Caco-2 (cell line): Measurements from ENCODE around the gene CYB5A. TPM values are rescaled to one million over a fixed set of nuclear protein-coding genes. Genes with fewer than 3 reads are reported as not detected.

Source experiments
- BruUV-seq: library from RNA; stranded (reverse); fragments of 400-500 nt; replicated peaks from 2 replicates; lab custom pipeline; 2021; lab: Mats Ljungman, UMichigan
- CTCF ChIA-PET: fragments of 300-600 bp; sonication (Branson Sonifier 250); formaldehyde crosslinking; loops from one replicate; lab custom pipeline; 2022; ENCODE audit warnings: antibody characterized with exemption; lab: Charles Lee
- POLR2A ChIA-PET: fragments of 300-600 bp; sonication (Branson Sonifier 250); formaldehyde crosslinking; loops from one replicate; lab custom pipeline; 2022; ENCODE audit warnings: antibody characterized with exemption; lab: Charles Lee
- DNase-seq, 2 experiments: peaks; one replicate each; pipeline versions ENCODE4 v3.0.0 to v3.0.0-alpha.2; 2020 to 2022
- H3K27me3 ChIP-seq: replicated peaks from 2 replicates; pipeline ENCODE4 v1.6.0; 2011; ENCODE audit warnings: low read length; ENCODE audit not compliant: control insufficient read depth, insufficient read depth
- H3K36me3 ChIP-seq: 2 replicates; pipeline ENCODE4 v1.5.1; 2011; ENCODE audit warnings: low read length; ENCODE audit not compliant: control insufficient read depth, insufficient read depth
- H3K4me1 ChIP-seq: fragments of 250-450 bp; sonication (Bioruptor Pico); 2 replicates; pipeline ENCODE4 v1.5.1; 2020; ENCODE audit warnings: mild to moderate bottlenecking
- H3K4me3 ChIP-seq: 2 replicates; pipeline ENCODE4 v1.5.1; 2011; ENCODE audit warnings: low read depth, mild to moderate bottlenecking, control low read depth, low read length
- H3K9me3 ChIP-seq: fragments of 250-450 bp; sonication (Bioruptor Pico); 2 replicates; pipeline ENCODE4 v1.5.1; 2020; ENCODE audit warnings: mild to moderate bottlenecking, moderate library complexity
- H3K27ac Mint-ChIP-seq: one replicate; pipeline ENCODE4 v1.8.0; 2022; ENCODE audit warnings: mixed read lengths; ENCODE audit not compliant: unreplicated experiment
- H3K27me3 Mint-ChIP-seq: one replicate; pipeline ENCODE4 v1.8.0; 2022; ENCODE audit warnings: mixed read lengths; ENCODE audit not compliant: insufficient read depth, unreplicated experiment
- H3K36me3 Mint-ChIP-seq: one replicate; pipeline ENCODE4 v1.8.0; 2022; ENCODE audit warnings: mild to moderate bottlenecking, mixed read lengths; ENCODE audit not compliant: insufficient read depth, unreplicated experiment
- H3K4me1 Mint-ChIP-seq: one replicate; pipeline ENCODE4 v1.8.0; 2022; ENCODE audit warnings: low read depth, mixed read lengths; ENCODE audit not compliant: unreplicated experiment
- H3K4me3 Mint-ChIP-seq: one replicate; pipeline ENCODE4 v1.8.0; 2022; ENCODE audit warnings: mild to moderate bottlenecking, moderate library complexity, mixed read lengths; ENCODE audit not compliant: unreplicated experiment
- H3K9me3 Mint-ChIP-seq: one replicate; pipeline ENCODE4 v1.8.0; 2022; ENCODE audit warnings: mixed read lengths; ENCODE audit not compliant: unreplicated experiment
- intact Hi-C: fragments of 100-400 bp; cut with micrococcal nuclease; formaldehyde crosslinking; loops from one replicate; pipeline ENCODE4 v1.10.0; 2022; ENCODE audit not compliant: unreplicated experiment
- total RNA-seq: library from RNA; stranded (reverse); gene quantifications from 2 replicates; pipeline ENCODE4 v1.2.3, GENCODE V29; 2022
- TF ChIP-seq, protein P1 (sequence below), 2 experiments: fragments of 200-600 bp in 1 of 2; IDR thresholded peaks; 1 replicate in 1 of 2; 2 replicates in 1 of 2; pipeline versions ENCODE4 v1.5.1 to v1.8.0; 2011 to 2022; ENCODE audit warnings: antibody characterized with exemption in 1 of 2, control low read depth in 1 of 2, inconsistent platforms in 1 of 2, low read depth in 1 of 2, low read length in 1 of 2, mild to moderate bottlenecking in 1 of 2, moderate library complexity in 1 of 2; ENCODE audit not compliant: insufficient read depth in 1 of 2, severe bottlenecking in 1 of 2, unreplicated experiment in 1 of 2

Gene CYB5A
- total RNA-seq, 1 experiment from 2014 or later = 103 TPM

DNA sequence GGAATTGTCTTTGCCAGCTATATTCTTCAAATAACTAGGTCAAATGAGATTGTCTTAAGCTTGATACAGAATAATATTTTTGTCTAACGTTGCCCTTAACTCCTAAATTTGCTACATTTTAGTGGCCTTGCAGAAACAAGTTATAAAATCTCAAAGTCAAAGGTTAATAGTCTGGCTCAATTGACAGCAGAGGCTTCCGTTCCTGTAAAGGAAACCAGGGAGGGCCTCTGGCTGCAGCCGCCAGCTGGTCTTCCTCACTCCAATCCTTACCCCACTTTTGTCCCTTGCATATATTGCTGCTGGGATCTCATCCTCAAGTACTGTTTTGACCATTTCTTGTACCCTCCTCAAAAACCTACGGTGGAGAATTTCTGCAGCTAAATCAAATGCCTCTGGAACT lies 17.1 kb downstream of the CYB5A start:
- Mint-ChIP-seq H3K27me3 (no peaks in the 10 kb centered on the region), H3K27ac (no peak overlapping the region), H3K4me1 (no peaks in the 10 kb centered on the region), H3K4me3 (no peak overlapping the region), H3K9me3 (no peaks in the 10 kb centered on the region), H3K36me3 (peaks cover 12% of the 10 kb centered on the region)
- intact Hi-C loops = no loop called here
- ChIA-PET CTCF (no interaction called here), POLR2A (no interaction called here)
- Histone ChIP-seq H3K36me3 (no peaks in the 10 kb centered on the region), H3K27me3 (no peaks in the 10 kb centered on the region), H3K4me1 (no peaks in the 10 kb centered on the region), H3K9me3 (no peaks in the 10 kb centered on the region), H3K4me3 (no peak overlapping the region)
- DNase-seq = no peak
- TF ChIP-seq, protein P1, sequence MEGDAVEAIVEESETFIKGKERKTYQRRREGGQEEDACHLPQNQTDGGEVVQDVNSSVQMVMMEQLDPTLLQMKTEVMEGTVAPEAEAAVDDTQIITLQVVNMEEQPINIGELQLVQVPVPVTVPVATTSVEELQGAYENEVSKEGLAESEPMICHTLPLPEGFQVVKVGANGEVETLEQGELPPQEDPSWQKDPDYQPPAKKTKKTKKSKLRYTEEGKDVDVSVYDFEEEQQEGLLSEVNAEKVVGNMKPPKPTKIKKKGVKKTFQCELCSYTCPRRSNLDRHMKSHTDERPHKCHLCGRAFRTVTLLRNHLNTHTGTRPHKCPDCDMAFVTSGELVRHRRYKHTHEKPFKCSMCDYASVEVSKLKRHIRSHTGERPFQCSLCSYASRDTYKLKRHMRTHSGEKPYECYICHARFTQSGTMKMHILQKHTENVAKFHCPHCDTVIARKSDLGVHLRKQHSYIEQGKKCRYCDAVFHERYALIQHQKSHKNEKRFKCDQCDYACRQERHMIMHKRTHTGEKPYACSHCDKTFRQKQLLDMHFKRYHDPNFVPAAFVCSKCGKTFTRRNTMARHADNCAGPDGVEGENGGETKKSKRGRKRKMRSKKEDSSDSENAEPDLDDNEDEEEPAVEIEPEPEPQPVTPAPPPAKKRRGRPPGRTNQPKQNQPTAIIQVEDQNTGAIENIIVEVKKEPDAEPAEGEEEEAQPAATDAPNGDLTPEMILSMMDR (IDR thresholded peaks at IDR 0.05; ENCODE audit: insufficient read depth in 1 of 2, low read depth in 1 of 2, low read length in 1 of 2, severe bottlenecking in 1 of 2, unreplicated experiment in 1 of 2) = no peak
- no TSS peak for BruUV-seq

DNA sequence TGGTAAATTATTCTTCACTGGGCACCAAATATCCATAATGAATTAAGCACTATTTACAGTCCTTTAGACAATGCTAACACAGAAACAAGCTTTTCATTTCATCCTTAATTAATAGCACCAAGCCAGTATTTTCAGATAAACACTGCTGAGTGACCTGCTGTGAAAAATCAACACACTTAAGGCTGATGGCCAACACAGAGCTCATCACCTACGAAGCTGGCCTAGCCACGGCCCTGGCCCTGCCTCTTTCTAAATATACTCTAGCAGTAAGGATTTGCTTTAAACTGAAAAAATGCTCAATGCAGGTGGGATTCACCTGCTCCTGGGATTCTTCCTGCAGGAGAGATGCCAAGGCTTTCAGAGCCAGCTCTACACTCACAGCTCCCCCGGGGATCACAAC lies 18.4 kb downstream of the CYB5A start:
- no peaks in the 10 kb centered on the region for H3K4me1 Mint-ChIP-seq

DNA sequence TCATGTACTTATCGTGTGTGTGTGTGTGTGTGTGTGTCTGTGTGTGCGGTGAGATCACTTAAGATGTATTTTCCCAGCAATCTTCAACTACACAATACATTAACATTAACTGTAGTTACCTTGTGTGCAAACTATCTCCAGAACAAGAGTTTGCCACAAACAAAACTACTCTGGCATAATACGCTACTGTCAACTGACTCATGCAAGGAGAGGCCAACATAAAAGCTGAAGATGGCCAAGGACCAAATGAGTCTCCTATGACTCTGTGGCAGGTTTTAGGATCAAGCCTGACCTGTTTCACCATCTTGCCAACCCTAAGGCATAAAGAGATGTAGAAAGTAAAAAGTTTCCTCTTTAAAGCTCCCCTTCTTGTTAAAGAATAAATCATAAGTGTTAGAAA lies 20.1 kb downstream of the CYB5A start:
- Histone ChIP-seq H3K4me3 (no peak overlapping the region), H3K36me3 (no peaks in the 10 kb centered on the region), H3K9me3 (no peaks in the 10 kb centered on the region), H3K27me3 (no peaks in the 10 kb centered on the region), H3K4me1 (no peaks in the 10 kb centered on the region)
- intact Hi-C loops = no loop called here
- TF ChIP-seq, protein P1 (IDR thresholded peaks at IDR 0.05; ENCODE audit: insufficient read depth in 1 of 2, low read depth in 1 of 2, low read length in 1 of 2, severe bottlenecking in 1 of 2, unreplicated experiment in 1 of 2) = no peak
- H3K27me3 Mint-ChIP-seq = no peaks in the 10 kb centered on the region
- H3K27ac Mint-ChIP-seq = no peak overlapping the region
- H3K9me3 Mint-ChIP-seq = no peaks in the 10 kb centered on the region
- ChIA-PET CTCF (no interaction called here), POLR2A (no interaction called here)
- peaks cover 11% of the 10 kb centered on the region for H3K36me3 Mint-ChIP-seq
- H3K4me1 Mint-ChIP-seq = no peaks in the 10 kb centered on the region
- DNase-seq = no peak
- no peak overlapping the region for H3K4me3 Mint-ChIP-seq
- no TSS peak for BruUV-seq

More for the DNA sequence above, 18.4 kb downstream of the CYB5A start:
- Mint-ChIP-seq H3K4me3 (no peak overlapping the region), H3K36me3 (peaks cover 12% of the 10 kb centered on the region), H3K27me3 (no peaks in the 10 kb centered on the region), H3K27ac (no peak overlapping the region), H3K9me3 (no peaks in the 10 kb centered on the region)
- intact Hi-C loops = no loop called here
- BruUV-seq = no TSS peak
- TF ChIP-seq, protein P1 (IDR thresholded peaks at IDR 0.05; ENCODE audit: insufficient read depth in 1 of 2, low read depth in 1 of 2, low read length in 1 of 2, severe bottlenecking in 1 of 2, unreplicated experiment in 1 of 2) = no peak
- Histone ChIP-seq H3K36me3 (no peaks in the 10 kb centered on the region), H3K27me3 (no peaks in the 10 kb centered on the region), H3K4me1 (no peaks in the 10 kb centered on the region), H3K9me3 (no peaks in the 10 kb centered on the region), H3K4me3 (no peak overlapping the region)
- POLR2A ChIA-PET = no interaction called here
- no peak for DNase-seq
- CTCF ChIA-PET = no interaction called here
